Measurements from ENCODE around the gene TRIM29. TPM values are rescaled to one million over a fixed set of nuclear protein-coding genes. Genes with fewer than 3 reads are reported as not detected.

TRIM29 gene
- total and polyA plus RNA-seq, 2 donors (not counting 1 experiment from before 2014, with no cell fraction given), result not detected

- H3K9me3 ChIP-seq (ENCODE audit: control insufficient read depth, insufficient read depth, low read depth, low read length), result no peaks in the 10 kb centered on the region
- no peaks in the 10 kb centered on the region for H4K20me1 ChIP-seq (ENCODE audit: control insufficient read depth, extremely low read depth, insufficient read depth, low read length)
- no peaks in the 10 kb centered on the region for H3K79me2 ChIP-seq (ENCODE audit: control insufficient read depth, insufficient read depth, low read length)
- no peak for DNase-seq (ENCODE audit: low read depth in 2 of 2)
- H2AFZ ChIP-seq (ENCODE audit: low read length), result no peak overlapping the region
- TF ChIP-seq CTCF (conservative IDR thresholded peaks at IDR 0.05 in 1 of 2, IDR thresholded peaks at IDR 0.05 in 1 of 2; ENCODE audit: low read depth in 1 of 2, low read length in 2 of 2), result no peak
- TF ChIP-seq EZH2 (IDR thresholded peaks at IDR 0.05; ENCODE audit: low read length, missing control alignments), result no peak
- no peak overlapping the region for H3K27ac ChIP-seq (ENCODE audit: insufficient read depth, low read length)
- no peak overlapping the region for H3K4me2 ChIP-seq (ENCODE audit: extremely low read depth, insufficient read depth, low read length)
- H3K27me3 ChIP-seq (ENCODE audit: control insufficient read depth, insufficient read depth, low read length), result no peaks in the 10 kb centered on the region
- H3K4me1 ChIP-seq (ENCODE audit: control insufficient read depth, extremely low read depth, insufficient read depth, low read length), result no peaks in the 10 kb centered on the region
- H3K36me3 ChIP-seq (ENCODE audit: control insufficient read depth, insufficient read depth, low read length), result no peaks in the 10 kb centered on the region
- no peak overlapping the region for H3K4me3 ChIP-seq (replicated peaks in 1 of 4; ENCODE audit: control extremely low read depth in 1 of 4, insufficient read depth in 1 of 4, low read depth in 3 of 4, low read length in 4 of 4)
- no peak overlapping the region for H3K9ac ChIP-seq (ENCODE audit: insufficient read depth, low read length)
Observed at GRCh38 chr11:120134931-120135228, 3.0 kb downstream of the TRIM29 start.

- DNase-seq (ENCODE audit: low read depth in 2 of 2), result no peak
- Histone ChIP-seq H3K36me3 (ENCODE audit: control insufficient read depth, insufficient read depth, low read length) (no peaks in the 10 kb centered on the region), H3K4me2 (ENCODE audit: extremely low read depth, insufficient read depth, low read length) (no peak overlapping the region), H2AFZ (ENCODE audit: low read length) (no peak overlapping the region), H3K27me3 (ENCODE audit: control insufficient read depth, insufficient read depth, low read length) (no peaks in the 10 kb centered on the region), H4K20me1 (ENCODE audit: control insufficient read depth, extremely low read depth, insufficient read depth, low read length) (no peaks in the 10 kb centered on the region), H3K4me1 (ENCODE audit: control insufficient read depth, extremely low read depth, insufficient read depth, low read length) (no peaks in the 10 kb centered on the region), H3K9ac (ENCODE audit: insufficient read depth, low read length) (no peak overlapping the region), H3K27ac (ENCODE audit: insufficient read depth, low read length) (no peak overlapping the region), H3K4me3 (replicated peaks in 1 of 4; ENCODE audit: control extremely low read depth in 1 of 4, insufficient read depth in 1 of 4, low read depth in 3 of 4, low read length in 4 of 4) (no peak overlapping the region), H3K9me3 (ENCODE audit: control insufficient read depth, insufficient read depth, low read depth, low read length) (no peaks in the 10 kb centered on the region), H3K79me2 (ENCODE audit: control insufficient read depth, insufficient read depth, low read length) (no peaks in the 10 kb centered on the region)
- no peak for TF ChIP-seq CTCF (conservative IDR thresholded peaks at IDR 0.05 in 1 of 2, IDR thresholded peaks at IDR 0.05 in 1 of 2; ENCODE audit: low read depth in 1 of 2, low read length in 2 of 2)
- no peak for TF ChIP-seq EZH2 (IDR thresholded peaks at IDR 0.05; ENCODE audit: low read length, missing control alignments)
Observed at GRCh38 chr11:120134106-120134930, 3.6 kb downstream of the TRIM29 start.

DNA sequence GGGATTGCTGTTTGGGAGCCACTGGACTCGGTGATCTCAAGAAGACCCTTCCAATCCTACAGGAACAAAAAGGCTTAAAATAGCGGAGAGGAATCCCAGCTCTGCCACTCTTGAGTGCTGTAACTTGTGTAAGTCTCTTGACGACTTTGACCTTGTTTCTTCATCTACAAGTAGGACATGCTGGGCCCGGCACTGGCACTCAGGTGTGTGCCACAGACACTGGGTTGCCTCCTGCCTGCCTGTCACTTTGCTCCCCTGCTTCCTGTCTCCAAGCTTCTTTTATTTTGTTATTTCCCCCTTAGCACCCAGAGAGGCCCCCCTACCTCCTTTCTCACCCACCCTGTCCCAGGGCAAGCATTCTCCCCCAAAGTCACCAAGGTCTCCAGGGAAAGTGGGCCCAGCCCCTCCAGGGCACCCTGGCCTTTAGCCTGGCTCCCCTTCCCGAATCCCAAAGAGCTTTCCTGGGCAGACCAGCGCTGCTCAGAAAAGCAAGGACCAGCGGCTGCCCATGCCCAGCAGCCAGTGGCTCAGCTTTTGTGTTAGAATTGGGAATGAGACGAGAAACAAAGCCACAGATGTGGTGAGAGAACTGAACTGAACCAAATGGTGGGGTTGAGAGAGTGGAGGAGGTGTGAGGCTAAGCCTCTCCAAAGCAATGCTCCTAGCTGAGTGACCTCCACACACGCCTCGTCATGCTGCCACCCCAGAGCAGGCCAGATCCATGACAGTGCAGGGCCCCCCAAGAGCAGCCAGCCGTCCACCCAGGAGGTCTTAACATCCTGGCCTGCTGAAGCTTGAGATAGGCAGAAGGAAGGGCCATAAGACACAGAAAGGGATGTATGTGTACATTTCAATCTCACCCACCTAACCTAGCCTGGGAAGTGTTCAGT, 4.5 kb downstream of the TRIM29 start:
- H3K4me1 ChIP-seq (ENCODE audit: control insufficient read depth, extremely low read depth, insufficient read depth, low read length), result no peaks in the 10 kb centered on the region
- no peaks in the 10 kb centered on the region for H3K36me3 ChIP-seq (ENCODE audit: control insufficient read depth, insufficient read depth, low read length)
- no peak overlapping the region for H3K4me3 ChIP-seq (replicated peaks in 1 of 4; ENCODE audit: control extremely low read depth in 1 of 4, insufficient read depth in 1 of 4, low read depth in 3 of 4, low read length in 4 of 4)
- no peak for DNase-seq (ENCODE audit: low read depth in 2 of 2)
- no peak overlapping the region for H3K9ac ChIP-seq (ENCODE audit: insufficient read depth, low read length)
- H3K27ac ChIP-seq (ENCODE audit: insufficient read depth, low read length), result no peak overlapping the region
- no peak for TF ChIP-seq CTCF (conservative IDR thresholded peaks at IDR 0.05 in 1 of 2, IDR thresholded peaks at IDR 0.05 in 1 of 2; ENCODE audit: low read depth in 1 of 2, low read length in 2 of 2)
- TF ChIP-seq EZH2 (IDR thresholded peaks at IDR 0.05; ENCODE audit: low read length, missing control alignments), result no peak
- peaks cover 7% of the 10 kb centered on the region for H3K27me3 ChIP-seq (ENCODE audit: control insufficient read depth, insufficient read depth, low read length)
- H3K79me2 ChIP-seq (ENCODE audit: control insufficient read depth, insufficient read depth, low read length), result no peaks in the 10 kb centered on the region
- H2AFZ ChIP-seq (ENCODE audit: low read length), result no peak overlapping the region
- no peak overlapping the region for H3K4me2 ChIP-seq (ENCODE audit: extremely low read depth, insufficient read depth, low read length)
- H4K20me1 ChIP-seq (ENCODE audit: control insufficient read depth, extremely low read depth, insufficient read depth, low read length), result no peaks in the 10 kb centered on the region
- H3K9me3 ChIP-seq (ENCODE audit: control insufficient read depth, insufficient read depth, low read depth, low read length), result no peaks in the 10 kb centered on the region
